Right renal cortex interstitium (tissue), 3 donors: Measurements from ENCODE around the gene LONP2. TPM values are rescaled to one million over a fixed set of nuclear protein-coding genes. Genes with fewer than 3 reads are reported as not detected.
"Not testable (repeated sequence)": the region's sequence is repeated elsewhere in the genome, so short reads cannot be mapped to it uniquely, and the experiment has no call there.

Experiments used
- DNase-seq, 3 donors: peaks; one replicate each; pipeline ENCODE4 v3.0.0-alpha.2; 2013; ENCODE audit warnings: low read depth in 3 of 3, low spot score in 2 of 3
- polyA plus RNA-seq, 3 donors: library from polyadenylated mRNA; unstranded; fragments of 120-200 nt; gene quantifications; one replicate each; pipeline ENCODE4 v1.2.1, GENCODE V29; 2013; ENCODE audit not compliant: insufficient read length in 3 of 3

The LONP2 gene
- polyA plus RNA-seq, 3 donors, result 64.2 to 71.6 (median 69.4) TPM

DNA sequence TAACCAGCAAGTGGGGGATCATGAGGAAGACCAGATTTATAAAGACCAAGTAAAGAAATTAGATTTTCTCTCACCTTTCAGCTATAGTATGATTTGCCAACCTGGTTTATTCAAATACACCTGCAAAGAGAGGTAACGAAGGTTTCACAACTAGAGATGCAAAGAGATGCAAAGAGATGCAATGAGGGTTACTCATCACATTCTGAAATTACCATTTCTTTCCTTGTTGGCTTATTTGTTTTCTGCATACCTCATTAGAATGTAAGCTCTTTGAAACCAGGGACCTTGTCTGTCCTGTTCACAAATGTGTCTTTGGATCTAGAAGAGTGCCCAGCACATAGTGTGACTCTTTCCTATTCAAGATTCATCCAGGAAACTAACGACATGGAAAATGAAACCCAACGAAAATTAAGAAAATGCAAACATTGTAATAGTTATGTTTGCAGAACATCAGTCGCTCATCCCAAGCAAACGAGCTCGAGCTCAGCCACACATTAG, 9.0 kb upstream of the LONP2 start:
- no peak for DNase-seq

DNA sequence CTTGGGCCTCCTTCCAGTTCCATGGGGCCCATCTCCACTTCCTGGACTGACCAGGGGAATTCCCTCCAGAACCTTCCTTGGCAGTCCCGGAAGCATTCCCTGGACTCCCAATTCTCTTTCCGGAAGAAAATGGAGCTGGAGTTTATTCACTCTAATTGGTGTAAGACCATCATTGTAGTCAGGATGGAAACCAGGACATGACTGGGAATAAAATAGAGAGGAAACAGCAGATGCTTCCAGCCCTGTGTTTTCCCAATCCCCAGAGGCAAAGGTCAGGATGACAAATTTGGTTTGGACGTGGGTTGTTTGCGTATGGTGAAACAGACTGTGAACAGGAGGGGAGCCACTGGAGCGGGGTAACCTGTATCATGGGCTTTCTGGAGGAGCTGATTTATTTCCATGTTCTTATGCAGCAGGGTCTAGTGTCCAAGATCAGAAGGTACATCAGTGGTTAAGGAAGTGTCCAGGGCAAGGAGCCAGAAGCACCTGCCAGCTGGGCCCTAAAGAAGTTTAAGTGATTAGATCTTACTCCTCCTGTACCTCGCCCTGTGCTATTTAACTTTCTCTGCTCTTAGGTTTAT, 8.5 kb upstream of the LONP2 start:
- no peak for DNase-seq

DNA sequence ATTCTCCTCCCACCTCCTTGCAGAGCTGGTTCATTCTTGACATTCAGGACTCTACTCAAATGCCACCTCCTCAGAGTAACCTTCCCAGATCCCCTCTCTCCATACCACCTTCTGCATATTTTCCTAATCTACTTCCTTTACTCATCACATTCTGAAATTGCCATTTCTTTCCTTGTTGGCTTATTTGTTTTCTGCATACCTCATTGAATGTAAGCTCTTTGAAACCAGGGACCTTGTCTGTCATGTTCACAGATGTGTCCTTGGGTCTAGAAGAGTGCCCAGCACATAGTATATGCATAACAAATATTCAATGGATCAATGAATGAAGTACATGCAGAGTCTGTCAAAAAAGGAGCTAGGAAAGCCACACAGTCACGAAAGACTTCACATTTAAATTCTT, 7.8 kb upstream of the LONP2 start:
- DNase-seq, result no peak

DNA sequence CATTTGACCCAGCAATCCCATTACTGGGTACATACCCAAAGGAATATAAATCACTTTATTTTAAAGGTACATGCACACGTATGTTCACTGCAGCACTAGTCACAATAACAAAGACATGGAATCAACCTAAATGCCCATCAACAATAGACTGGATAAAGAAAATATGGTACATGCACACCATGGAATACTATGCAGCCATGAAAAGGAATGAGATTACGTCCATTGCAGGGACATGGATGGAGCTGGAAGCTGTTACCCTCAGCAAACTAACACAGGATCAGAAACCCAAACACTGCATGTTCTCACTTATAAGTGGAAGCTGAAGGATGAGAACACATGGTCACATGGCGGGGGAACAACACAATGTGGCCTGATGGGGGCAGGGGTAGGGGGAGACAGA, 4.0 kb upstream of the LONP2 start:
- DNase-seq, result not testable (repeated sequence)

DNA sequence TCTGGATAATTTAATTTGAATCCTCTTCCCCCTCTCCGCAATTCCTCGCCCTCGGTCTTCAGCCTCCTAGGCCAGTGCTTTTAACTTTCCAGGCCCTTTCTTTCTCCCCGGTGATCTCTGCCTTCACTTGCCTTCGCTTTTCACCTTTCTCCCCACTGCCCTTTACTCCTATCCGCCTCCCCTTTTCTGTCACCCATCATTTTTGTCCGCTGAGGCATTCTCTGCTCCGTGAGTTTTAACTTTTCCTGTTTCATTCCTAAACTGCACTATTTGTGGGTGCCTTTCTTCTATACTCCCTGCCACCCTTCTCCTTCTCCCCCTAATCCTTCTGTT, 729 bp downstream of the LONP2 start:
- peak in 1 of 3 donors; percentile 18 for DNase-seq

DNA sequence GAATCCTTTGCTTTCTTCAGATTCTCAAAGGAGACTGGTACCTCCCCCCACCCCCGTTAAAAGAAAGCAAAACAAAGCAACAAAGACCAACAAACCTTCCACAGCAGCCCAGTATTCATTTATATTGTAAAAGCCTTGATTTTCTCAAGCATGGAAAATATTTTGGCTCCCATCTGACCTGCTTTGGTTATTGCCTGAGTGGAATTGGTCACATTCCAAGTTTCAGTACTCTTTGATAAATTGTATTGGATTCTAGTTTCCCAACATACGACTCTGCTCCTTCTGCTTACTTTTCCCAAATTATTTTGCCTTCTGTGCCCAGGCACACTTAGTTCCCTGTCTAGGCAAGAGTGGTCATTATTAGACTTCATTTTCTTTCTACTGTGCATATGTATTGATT, 2.0 kb downstream of the LONP2 start:
- no peak for DNase-seq

DNA sequence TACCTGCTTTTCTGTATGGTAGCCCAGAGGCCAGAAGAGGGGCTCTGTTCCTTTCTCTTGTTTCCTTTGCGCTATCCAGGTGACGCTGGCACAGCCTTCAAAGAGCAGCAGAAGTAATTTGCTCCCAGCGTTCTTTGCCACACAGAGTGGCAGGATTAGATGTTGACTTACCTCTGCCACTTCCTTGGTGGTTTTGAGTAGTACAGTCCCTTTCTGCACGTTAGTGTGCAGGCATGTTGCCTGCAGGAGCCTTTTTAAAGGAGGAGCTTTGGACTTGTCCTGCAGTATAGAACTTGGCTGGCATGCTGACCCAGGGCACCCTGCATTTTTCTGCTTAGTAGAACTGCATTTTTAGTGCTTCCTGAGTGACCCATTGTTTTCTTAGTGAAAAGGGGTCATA, 3.2 kb downstream of the LONP2 start, which contains the start of gene ABCC11:
TSS of gene ABCC11 (minus strand) at position 229 of the 400 bp plus-strand sequence. CDS start 15,618 bp downstream, outside the sequence.
- DNase-seq, result no peak

DNA sequence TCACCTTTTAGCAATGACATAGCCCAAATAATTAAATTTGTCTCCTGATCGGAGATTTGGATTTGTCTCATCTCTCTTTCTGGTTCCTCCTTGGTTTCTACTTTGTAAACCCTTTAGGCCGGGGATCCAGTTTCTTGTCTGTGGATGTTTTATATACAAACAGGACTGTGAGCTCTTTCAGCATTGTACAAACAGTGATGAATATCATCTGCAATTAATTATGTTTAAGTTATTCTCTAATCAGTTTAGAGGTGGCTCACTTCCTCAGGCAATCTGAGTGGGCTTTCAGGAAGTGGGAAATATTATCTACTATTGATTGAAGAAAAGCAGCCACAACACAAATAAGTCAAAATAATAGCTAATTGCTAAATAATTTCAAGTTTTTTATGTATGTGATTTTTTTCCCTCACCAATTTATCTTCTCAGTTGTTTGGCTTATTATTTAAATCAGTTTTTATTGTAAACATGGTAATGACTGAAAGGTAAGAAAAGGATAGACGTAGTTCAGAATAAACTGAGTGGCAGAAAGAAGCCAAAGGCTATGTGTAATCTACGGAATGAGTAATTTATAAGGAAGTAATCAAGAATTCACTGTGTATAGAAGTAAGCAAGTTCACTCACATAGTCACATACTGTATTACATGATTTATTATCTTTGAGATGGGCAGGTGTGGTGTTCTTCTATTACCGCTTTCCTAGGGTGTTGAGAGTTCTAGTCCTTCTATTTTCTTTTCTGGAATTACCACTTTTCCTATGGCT, 6.6 kb downstream of the LONP2 start:
- DNase-seq, result no peak

DNA sequence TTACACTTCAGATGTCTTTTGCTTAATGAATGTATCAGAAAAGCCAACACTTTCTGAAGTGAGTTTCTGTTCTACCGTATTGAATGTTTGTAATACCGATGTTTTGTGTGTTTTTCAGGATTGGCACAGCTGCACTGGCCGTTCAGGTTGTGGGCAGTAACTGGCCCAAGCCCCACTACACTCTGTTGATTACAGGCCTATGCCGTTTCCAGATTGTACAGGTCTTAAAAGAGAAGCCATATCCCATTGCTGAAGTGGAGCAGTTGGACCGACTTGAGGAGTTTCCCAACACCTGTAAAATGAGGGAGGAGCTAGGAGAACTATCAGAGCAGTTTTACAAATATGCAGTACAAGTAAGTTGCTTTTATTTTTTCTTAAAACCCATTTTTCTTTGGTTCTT, 7.9 kb downstream of the LONP2 start:
- DNase-seq, result no peak

DNA sequence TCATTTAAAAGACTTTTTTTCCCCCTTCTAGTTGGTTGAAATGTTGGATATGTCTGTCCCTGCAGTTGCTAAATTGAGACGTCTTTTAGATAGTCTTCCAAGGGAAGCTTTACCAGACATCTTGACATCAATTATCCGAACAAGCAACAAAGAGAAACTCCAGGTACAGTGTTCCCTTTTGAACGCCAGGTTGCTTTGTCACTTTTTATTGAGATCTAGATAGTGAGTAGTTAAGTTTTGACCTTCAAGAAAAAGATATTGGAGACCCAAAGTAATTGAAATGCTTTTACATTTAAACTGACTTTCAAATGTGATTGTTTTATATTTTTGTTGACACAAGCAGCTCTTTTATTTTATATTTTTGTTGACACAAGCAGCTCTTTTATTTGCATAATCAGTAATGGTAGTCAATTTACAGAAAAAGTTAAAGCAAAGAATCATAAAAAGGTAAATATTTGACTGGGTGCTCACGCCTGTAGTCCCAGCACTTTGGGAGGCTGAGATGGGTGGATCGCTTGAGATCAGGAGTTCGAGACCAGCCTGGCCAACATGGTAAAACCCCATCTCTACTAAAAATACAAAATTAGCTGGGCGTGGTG, 12.6 kb downstream of the LONP2 start:
- no peak for DNase-seq

DNA sequence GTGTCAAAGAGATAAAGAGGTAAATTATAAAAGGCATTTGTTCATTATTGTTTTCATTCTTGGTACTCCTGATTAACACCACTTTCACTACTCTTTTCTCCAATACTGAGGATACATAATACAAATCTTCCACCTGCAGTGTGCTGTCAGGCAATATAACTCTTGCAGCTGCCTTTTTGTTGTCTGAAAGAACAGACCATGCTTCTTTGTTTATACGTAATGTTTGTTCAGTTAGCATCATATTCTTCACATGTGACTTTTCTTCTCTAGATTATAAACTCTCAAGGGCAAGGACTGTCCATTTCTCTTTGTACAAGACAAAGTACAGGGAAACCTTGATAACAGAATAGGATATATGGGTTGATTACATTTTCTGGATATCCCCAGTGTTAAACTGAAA, 17.5 kb downstream of the LONP2 start:
- DNase-seq, result no peak

DNA sequence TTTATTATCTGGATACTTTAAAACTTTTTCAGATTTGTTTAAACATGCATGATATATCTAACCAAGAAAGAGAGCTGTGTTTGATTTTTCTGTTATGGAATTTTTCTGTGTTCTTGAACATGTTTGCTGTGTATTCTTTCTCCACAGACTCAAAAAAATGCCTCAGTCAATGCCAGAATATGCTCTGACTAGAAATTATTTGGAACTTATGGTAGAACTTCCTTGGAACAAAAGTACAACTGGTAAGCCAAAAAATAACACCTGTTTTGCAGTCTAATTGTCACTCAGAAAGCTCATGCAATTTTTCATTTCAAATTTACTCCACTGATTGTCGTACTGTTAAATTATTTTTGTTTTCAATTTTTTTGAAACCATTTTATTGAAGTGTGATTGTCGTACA, 18.5 kb downstream of the LONP2 start:
- no peak for DNase-seq

DNA sequence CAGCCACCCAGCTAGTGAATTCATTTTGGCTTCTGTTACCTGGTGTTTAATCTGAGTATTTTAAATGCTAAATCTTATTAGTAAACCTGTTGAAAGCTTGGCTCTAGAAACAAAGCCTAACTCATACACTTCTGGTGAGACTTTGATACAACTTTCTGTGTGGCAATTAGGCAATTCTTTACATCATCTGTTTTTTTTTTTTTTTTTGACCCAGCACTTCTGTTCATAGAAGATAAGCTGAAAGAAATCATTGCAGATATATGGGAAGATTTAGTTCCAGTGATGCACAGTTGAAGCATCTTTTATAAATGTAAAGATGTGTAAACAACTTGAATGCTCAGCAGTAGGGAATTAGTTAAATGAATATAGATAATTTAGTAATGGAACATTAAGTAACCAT, 24.9 kb downstream of the LONP2 start:
- DNase-seq, result no peak

DNA sequence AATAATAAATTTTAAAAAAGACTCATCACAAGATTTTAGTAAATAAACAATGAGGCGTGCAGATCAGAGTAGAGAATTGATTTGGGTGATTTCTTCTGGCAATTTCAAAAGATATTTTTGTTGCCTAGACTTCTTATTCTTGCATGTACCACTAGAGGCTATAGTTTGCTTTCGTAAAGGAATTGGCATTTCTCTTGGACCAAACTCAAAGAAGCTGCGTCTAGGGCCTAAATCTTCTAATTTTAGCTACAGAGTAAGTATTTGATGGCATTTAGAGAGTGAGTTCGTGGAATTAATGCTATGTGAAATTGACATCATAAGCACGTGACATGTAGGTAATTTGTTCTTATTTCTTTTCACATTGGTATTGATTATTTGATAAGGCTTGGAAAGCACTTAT, 27.6 kb downstream of the LONP2 start:
- DNase-seq, result no peak

DNA sequence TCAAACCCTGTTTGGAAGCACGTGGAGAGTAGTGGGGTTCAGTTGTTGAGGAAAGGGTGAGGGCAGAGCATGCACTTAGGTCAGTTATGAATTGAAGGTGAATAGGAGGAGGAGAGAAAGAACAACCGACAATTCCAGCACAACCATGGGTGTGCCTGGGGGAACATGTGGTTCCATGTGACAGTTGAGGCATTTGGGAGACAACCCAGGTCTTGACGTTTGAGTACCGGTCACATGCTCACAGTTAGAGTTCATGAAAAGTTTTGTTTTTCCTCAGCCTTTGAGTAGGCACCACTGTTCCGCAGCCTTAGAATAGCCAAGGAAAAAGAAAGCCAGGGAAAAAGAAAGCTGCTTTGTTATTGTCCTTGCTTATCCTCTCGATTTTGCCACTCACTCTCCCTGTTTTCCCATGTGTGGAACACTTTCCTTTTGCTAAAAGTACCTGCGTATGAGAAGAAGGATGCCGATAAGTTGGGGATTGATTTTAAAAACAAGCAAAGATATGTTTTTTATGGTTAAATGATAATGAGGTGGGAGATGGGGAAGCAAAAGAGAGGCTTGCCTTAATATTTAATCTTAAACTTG, 28.8 kb downstream of the LONP2 start:
- DNase-seq, result no peak

DNA sequence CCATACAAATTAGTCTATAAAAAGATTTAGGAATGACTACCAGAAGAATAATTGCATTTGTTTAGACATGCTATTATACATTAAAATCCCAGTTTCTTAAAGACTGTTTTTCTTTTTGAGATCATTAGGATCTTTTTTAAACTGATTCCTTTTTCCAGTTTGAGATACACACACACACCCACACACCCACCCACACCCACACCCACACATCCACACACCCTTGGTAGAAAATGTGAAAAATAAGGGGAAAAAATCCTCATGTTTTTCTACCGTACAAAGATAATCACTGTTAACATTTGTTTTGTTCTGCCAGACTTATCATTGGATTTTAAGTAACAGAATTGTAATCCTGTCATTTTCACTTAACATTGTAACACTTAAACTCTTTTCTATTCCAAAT, 30.4 kb downstream of the LONP2 start:
- no peak for DNase-seq

DNA sequence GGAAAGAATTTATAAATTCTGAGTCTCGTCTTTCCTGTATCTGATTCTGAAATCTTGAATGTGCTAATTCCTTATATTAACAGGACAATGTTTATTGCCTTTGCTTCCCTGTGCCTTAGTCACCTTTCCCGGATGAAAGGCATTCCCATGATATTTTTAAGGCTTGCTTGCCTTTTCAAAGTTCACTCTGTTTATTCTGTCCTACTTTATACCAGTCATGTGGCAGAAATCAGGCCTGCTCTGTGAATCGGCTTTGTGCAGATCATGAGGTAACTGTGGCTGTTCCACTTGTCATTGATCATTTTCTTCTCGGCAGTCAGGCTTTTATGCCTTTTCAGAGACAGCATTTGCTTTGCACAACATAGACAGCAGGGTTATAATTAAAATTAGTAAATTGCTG, 32.0 kb downstream of the LONP2 start:
- no peak for DNase-seq

DNA sequence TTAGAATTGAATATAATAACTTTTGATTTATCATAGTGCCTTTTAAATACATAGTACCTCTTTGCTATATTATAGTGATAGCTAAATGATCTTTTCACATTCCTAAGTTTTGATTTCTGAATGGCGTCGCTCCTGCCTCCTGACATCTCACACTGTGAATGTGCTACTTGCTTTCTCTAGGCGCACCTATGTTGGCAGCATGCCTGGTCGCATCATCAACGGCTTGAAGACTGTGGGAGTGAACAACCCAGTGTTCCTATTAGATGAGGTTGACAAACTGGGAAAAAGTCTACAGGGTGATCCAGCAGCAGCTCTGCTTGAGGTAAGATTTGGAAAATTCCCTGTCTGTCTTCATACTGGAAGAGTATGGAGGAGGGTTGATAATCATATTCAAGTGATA, 33.1 kb downstream of the LONP2 start:
- DNase-seq, result no peak

DNA sequence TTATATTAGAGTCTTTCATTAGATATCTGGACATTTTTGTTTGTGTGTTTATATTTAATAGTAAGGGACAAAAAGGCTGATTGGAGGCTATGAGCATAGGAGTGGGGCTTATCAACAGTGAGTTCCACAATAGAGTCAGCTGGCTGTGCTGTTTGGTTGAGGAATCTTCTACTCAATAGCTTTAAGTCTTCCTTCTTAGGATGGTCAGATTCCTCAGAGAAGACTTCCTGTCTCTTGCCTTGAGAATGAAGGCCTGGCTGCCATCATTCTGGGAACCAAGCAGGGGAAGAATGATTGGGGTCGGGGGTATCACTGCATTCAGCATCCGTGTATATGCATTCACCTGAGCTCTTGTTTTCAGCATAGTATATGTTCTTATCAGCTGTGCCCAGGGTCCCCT, 35.1 kb downstream of the LONP2 start:
- no peak for DNase-seq

DNA sequence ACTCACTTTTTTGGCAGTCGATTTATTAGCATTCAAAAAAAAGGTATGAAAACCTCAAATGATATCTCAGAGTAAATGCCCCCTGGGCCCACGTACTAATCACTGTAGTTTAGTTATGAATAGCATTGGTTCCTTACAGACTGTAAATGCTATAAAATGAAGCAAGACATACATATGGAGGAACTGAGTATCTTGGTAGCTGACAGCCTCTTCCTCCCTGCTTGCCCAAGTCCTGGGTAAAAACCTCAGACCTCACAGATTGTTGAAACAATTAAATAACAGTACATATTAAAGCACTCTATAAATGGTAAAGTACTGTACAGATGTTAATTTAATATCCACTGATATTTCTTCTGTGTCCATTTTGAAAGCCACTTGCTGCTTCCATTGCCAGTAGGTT, 36.4 kb downstream of the LONP2 start:
- DNase-seq, result no peak

DNA sequence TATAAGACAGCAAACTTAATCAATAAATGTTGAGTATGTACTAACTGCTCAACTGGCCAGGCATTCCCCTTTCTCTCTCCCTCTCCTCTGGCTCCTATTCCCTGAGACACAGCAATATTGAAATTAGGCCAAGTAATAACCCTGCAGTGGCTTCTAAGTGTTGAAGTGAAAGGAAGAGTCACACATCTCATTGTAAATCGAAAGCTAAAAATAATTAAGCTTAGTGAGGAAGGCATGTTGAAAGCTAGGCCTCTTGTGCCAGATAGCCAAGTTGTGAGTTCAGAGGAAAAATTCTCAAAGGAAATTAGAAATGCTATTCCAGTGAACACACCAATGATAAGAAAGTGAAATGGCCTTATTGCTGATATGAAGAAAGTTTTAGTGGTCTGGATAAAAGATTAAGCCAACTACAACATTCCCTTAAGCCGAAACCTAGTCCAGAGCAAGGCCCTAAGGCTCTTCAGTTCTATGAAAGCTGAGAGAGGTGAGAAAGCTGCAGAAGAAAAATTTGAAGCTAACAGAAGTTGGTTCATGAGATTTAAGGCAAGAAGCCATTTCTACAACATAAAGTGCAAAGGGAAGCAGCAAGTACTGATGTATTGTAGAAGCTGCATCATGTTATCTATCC, 38.6 kb downstream of the LONP2 start:
- DNase-seq, result no peak
